Osteocyte (in vitro differentiated cells): ENCODE measurements around the gene MYRF. TPM values are rescaled to one million over a fixed set of nuclear protein-coding genes. Genes with fewer than 3 reads are reported as not detected.

Experiments used
- DNase-seq: peaks from one replicate; pipeline ENCODE4 v3.0.0; 2021; ENCODE audit warnings: mixed read lengths; ENCODE audit not compliant: unreplicated experiment; ENCODE audit errors: extremely low spot score
- H3K27ac Mint-ChIP-seq: one replicate; pipeline ENCODE4 v1.8.0; 2021; ENCODE audit warnings: mild to moderate bottlenecking, mixed read lengths; ENCODE audit not compliant: unreplicated experiment
- H3K27me3 Mint-ChIP-seq: one replicate; pipeline ENCODE4 v1.8.0; 2021; ENCODE audit warnings: mixed read lengths; ENCODE audit not compliant: unreplicated experiment
- H3K36me3 Mint-ChIP-seq: one replicate; pipeline ENCODE4 v1.8.0; 2021; ENCODE audit warnings: mixed read lengths; ENCODE audit not compliant: unreplicated experiment
- H3K4me1 Mint-ChIP-seq: one replicate; pipeline ENCODE4 v1.8.0; 2021; ENCODE audit warnings: mixed read lengths; ENCODE audit not compliant: unreplicated experiment
- H3K4me3 Mint-ChIP-seq: one replicate; pipeline ENCODE4 v1.8.0; 2021; ENCODE audit warnings: mild to moderate bottlenecking, moderate library complexity, mixed read lengths; ENCODE audit not compliant: unreplicated experiment
- H3K9me3 Mint-ChIP-seq: one replicate; pipeline ENCODE4 v1.8.0; 2021; ENCODE audit warnings: mixed read lengths; ENCODE audit not compliant: unreplicated experiment
- CTCF ChIP-seq: fragments of 200-600 bp; sonication (generic); IDR thresholded peaks from 2 replicates; pipeline ENCODE4 v1.5.0; 2021; ENCODE audit warnings: antibody characterized with exemption, mild to moderate bottlenecking, moderate library complexity
- total RNA-seq: library from RNA; stranded (reverse); gene quantifications from 2 replicates; pipeline ENCODE4 v1.2.1, GENCODE V29; 2021

Gene MYRF
- total RNA-seq, 1 donor from 2014 or later = 0.43 TPM

GRCh38 chr11:61778920-61779650, 26.6 kb downstream of the MYRF start:
- Mint-ChIP-seq H3K4me1 (peaks cover 6% of the 10 kb centered on the region), H3K36me3 (no peaks in the 10 kb centered on the region), H3K4me3 (no peak overlapping the region), H3K27ac (no peak overlapping the region), H3K27me3 (no peaks in the 10 kb centered on the region), H3K9me3 (no peaks in the 10 kb centered on the region)
- DNase-seq = no peak
- no peak for TF ChIP-seq CTCF

- Mint-ChIP-seq H3K36me3 (peaks cover 4% of the 10 kb centered on the region), H3K9me3 (no peaks in the 10 kb centered on the region), H3K4me1 (peaks cover 11% of the 10 kb centered on the region), H3K27me3 (no peaks in the 10 kb centered on the region), H3K27ac (no peak overlapping the region), H3K4me3 (no peak overlapping the region)
- no peak for TF ChIP-seq CTCF
- no peak for DNase-seq
Measured at GRCh38 chr11:61779666-61780525, 27.5 kb downstream of the MYRF start.

GRCh38 chr11:61780581-61781162, 28.2 kb downstream of the MYRF start:
- Mint-ChIP-seq H3K27ac (no peak overlapping the region), H3K36me3 (peaks cover 5% of the 10 kb centered on the region), H3K9me3 (no peaks in the 10 kb centered on the region), H3K4me3 (no peak overlapping the region), H3K4me1 (peaks cover 12% of the 10 kb centered on the region), H3K27me3 (no peaks in the 10 kb centered on the region)
- TF ChIP-seq CTCF = no peak
- no peak for DNase-seq

- no peak for TF ChIP-seq CTCF
- Mint-ChIP-seq H3K4me3 (no peak overlapping the region), H3K27me3 (no peaks in the 10 kb centered on the region), H3K9me3 (no peaks in the 10 kb centered on the region), H3K36me3 (peaks cover 5% of the 10 kb centered on the region), H3K4me1 (peaks cover 12% of the 10 kb centered on the region), H3K27ac (no peak overlapping the region)
- DNase-seq = no peak
Measured at GRCh38 chr11:61781585-61781984, 29.1 kb downstream of the MYRF start.

GRCh38 chr11:61782299-61782698, 29.9 kb downstream of the MYRF start:
- H3K27me3 Mint-ChIP-seq = no peaks in the 10 kb centered on the region
- peaks cover 12% of the 10 kb centered on the region for H3K4me1 Mint-ChIP-seq
- no peak overlapping the region for H3K4me3 Mint-ChIP-seq
- H3K36me3 Mint-ChIP-seq = peaks cover 5% of the 10 kb centered on the region
- no peak overlapping the region for H3K27ac Mint-ChIP-seq
- H3K9me3 Mint-ChIP-seq = no peaks in the 10 kb centered on the region
- TF ChIP-seq CTCF = no peak
- DNase-seq = no peak
